T-helper 2 cell treated with Interferon-gamma antibody and Interleukin-4, amounts not matched to agents 5 μg/mL and 100 μg/mL, for 36 hours (primary cell): ENCODE measurements around the gene RRAS2.

Experiments used
- DNase-seq: peaks from one replicate; pipeline ENCODE4 v3.0.0; 2021; ENCODE audit warnings: low spot score
- H3K27ac Mint-ChIP-seq: one replicate; pipeline ENCODE4 v1.8.0; 2021; ENCODE audit warnings: mild to moderate bottlenecking, mixed read lengths
- H3K27me3 Mint-ChIP-seq: one replicate; pipeline ENCODE4 v1.8.0; 2021; ENCODE audit warnings: low read depth, mixed read lengths
- H3K36me3 Mint-ChIP-seq: one replicate; pipeline ENCODE4 v1.8.0; 2021; ENCODE audit warnings: low read depth, mixed read lengths
- H3K4me1 Mint-ChIP-seq: one replicate; pipeline ENCODE4 v1.8.0; 2021; ENCODE audit warnings: low read depth, mixed read lengths
- H3K4me3 Mint-ChIP-seq: one replicate; pipeline ENCODE4 v1.8.0; 2022; ENCODE audit warnings: mild to moderate bottlenecking, moderate library complexity, mixed read lengths
- H3K9me3 Mint-ChIP-seq: one replicate; pipeline ENCODE4 v1.8.0; 2021; ENCODE audit warnings: mixed read lengths

The RRAS2 gene

DNA sequence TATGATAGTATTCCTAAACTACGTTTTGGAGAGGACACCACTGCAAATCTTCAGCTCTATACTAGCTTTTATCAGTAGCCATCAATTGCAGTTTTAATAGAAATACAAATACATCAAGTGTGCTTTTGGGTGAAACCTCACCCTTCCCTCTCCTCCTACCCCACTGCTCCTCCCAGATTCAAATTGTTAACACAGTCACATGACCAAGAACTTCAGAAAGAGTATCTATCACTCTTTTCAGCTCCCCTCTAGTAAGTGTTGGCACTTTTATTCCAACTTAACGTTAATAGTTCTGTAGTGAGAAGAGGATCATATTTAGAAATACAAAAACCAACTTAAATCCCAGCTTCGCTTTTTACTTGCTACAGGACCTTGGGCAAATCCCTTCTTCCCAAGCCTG lies 17.0 kb downstream of the RRAS2 start:
- peaks cover 25% of the 10 kb centered on the region for H3K4me1 Mint-ChIP-seq
- H3K4me3 Mint-ChIP-seq = no peak overlapping the region
- no peak overlapping the region for H3K27ac Mint-ChIP-seq
- peaks cover 37% of the 10 kb centered on the region for H3K36me3 Mint-ChIP-seq
- no peaks in the 10 kb centered on the region for H3K27me3 Mint-ChIP-seq
- peaks cover 32% of the 10 kb centered on the region for H3K9me3 Mint-ChIP-seq
- DNase-seq = no peak

DNA sequence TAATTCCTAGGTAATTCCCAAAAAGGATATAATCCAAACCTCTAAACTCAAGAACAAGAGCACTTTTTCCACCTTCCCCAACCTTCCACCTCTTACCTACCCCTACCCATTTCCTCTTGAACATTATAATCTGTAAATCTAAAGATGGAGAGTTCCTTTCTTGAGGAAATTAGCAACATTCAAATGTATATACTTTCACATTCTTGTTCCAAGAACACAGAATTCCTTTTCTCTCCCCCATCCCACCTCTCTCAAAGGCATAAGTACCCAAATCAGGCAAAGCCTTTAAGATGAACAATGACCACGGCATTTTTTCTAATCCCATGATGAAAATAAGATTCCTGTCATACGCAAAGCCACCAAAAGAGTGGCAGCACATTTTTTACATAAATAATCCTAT lies 18.3 kb downstream of the RRAS2 start:
- H3K36me3 Mint-ChIP-seq = peaks cover 43% of the 10 kb centered on the region
- H3K4me3 Mint-ChIP-seq = no peak overlapping the region
- H3K4me1 Mint-ChIP-seq = peaks cover 37% of the 10 kb centered on the region
- no peak overlapping the region for H3K27ac Mint-ChIP-seq
- no peaks in the 10 kb centered on the region for H3K27me3 Mint-ChIP-seq
- peaks cover 37% of the 10 kb centered on the region for H3K9me3 Mint-ChIP-seq
- no peak for DNase-seq

DNA sequence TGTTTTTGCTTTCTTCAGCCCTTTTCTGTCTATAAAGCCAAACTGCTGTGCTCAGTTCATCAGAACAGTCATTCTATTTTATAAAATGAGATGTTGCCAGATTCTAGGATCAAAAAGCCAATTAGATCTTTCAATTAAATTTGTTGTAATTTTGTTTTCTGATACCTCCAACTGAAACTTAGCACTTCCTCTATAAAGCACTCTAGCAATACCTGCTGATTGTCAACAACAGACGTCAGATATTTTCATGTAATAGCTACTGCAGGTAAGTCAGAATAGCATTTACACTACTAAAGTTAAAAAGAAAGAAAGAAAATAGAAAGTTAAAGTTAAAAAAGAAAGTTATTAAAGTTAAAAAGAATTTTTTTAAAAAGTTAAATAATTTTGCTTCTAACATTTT lies 19.6 kb downstream of the RRAS2 start:
- H3K4me3 Mint-ChIP-seq = no peak overlapping the region
- H3K9me3 Mint-ChIP-seq = peaks cover 43% of the 10 kb centered on the region
- peaks cover 43% of the 10 kb centered on the region for H3K4me1 Mint-ChIP-seq
- no peak overlapping the region for H3K27ac Mint-ChIP-seq
- peaks cover 47% of the 10 kb centered on the region for H3K36me3 Mint-ChIP-seq
- H3K27me3 Mint-ChIP-seq = no peaks in the 10 kb centered on the region
- DNase-seq = no peak

DNA sequence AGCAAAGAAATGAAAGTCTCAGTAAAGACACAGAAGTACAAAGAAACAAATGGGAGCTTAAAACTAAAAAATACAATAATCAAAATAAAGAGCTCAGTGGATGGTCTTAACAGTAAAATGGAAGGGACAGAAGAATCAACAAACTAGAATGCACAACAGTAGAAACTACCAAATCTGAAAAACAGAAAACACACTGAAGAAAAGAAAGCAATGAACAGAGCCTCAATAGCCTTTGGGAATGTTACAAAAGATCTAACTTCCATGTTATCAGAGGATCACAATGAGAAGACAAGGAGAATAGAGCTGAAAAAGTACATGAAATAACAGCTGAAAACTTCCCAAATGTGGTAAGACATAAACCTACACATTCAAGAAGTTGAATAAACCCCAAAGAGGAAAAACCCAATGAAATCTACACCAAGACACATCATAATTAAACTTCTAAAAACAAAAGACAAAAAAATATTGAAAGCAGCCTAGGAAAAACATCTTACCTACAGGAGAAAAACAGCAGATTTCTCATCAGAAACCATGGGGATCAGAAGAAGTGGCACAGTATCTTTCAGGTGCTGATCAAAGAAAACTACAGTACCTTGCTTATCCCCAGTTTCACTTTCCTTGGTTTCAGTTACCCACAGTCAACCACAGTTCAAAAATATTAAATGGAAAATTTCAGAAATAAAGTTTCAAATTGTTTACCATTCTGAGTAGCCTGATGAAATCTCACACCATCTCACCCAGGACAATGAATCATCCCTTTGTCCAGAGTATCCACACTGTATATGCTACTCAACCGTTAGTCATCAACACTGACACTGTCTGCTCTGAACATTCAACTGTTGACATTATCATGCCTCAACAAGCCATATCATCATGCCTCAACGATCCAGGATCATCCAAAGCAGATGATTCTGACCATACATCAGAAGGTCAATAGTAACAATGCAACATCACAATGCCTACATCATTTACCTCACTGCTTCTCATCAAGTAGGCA lies 22.2 kb downstream of the RRAS2 start:
- DNase-seq = peak; percentile 58
- Mint-ChIP-seq H3K36me3 (peaks cover 40% of the 10 kb centered on the region), H3K9me3 (peaks cover 40% of the 10 kb centered on the region), H3K4me1 (peaks cover 39% of the 10 kb centered on the region), H3K4me3 (peak overlapping the region; percentile 17), H3K27me3 (no peaks in the 10 kb centered on the region), H3K27ac (peak overlapping the region; percentile 56)

DNA sequence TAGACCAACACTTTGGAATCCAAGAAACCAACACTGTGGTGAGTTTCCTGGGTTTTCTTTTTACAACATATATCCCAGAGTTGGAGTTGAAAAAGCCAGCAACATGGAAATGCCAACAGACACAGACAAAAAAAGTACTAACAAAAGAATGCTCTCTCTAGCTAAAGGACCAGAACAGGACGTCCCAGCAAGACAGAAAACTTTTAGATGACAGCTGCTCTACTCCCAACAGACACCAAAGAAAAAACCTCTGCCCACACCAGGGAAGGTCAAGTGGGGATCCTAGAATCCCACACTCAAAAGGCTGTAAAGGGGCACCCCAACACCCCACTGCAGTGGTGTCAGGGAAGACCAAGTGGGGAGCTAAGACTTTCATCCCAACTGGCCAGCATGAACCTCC lies 23.3 kb downstream of the RRAS2 start:
- H3K36me3 Mint-ChIP-seq = peaks cover 35% of the 10 kb centered on the region
- no peak overlapping the region for H3K27ac Mint-ChIP-seq
- no peak for DNase-seq
- H3K4me3 Mint-ChIP-seq = no peak overlapping the region
- H3K4me1 Mint-ChIP-seq = peaks cover 35% of the 10 kb centered on the region
- H3K27me3 Mint-ChIP-seq = no peaks in the 10 kb centered on the region
- H3K9me3 Mint-ChIP-seq = peaks cover 35% of the 10 kb centered on the region

DNA sequence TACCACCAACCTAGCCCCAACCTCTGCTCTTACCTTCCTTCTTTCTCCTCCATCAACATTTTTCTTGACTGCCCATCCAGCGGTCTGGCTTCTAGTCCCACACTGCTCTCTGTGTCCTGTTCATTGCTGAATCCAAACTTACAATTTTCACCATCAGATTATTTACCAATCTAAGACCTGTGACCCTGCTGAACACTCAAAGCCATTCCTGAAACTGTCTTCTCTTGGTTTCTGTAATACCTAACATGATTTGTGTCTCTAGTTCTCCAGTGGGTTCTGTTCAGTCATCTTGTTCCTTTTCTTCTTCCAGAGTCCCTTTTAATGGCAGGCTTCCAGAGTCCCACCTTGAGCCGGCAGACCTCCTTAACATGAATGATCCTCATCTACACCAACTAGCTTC lies 24.1 kb downstream of the RRAS2 start:
- Mint-ChIP-seq H3K27me3 (no peaks in the 10 kb centered on the region), H3K9me3 (peaks cover 34% of the 10 kb centered on the region), H3K27ac (no peak overlapping the region), H3K4me3 (no peak overlapping the region), H3K4me1 (peaks cover 31% of the 10 kb centered on the region), H3K36me3 (peaks cover 33% of the 10 kb centered on the region)
- no peak for DNase-seq

DNA sequence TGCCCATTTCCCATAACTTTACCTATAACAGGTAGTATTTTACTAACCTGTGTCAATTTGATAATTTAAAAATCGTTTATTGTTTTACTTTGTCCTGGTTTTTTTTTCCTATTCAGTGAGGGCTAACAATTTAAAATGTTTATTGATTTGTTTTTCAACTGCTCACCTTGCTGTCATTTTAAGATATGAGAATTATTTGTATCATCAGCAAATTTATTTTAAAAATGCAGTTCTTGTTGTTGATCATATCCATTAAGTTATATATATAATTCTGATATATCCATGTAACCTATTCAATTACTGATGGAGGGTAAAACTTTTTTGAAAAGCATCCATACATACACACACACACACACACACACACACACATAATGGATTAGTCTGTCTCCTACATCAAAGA lies 24.8 kb downstream of the RRAS2 start:
- H3K36me3 Mint-ChIP-seq = peaks cover 30% of the 10 kb centered on the region
- no peaks in the 10 kb centered on the region for H3K27me3 Mint-ChIP-seq
- peaks cover 28% of the 10 kb centered on the region for H3K4me1 Mint-ChIP-seq
- H3K4me3 Mint-ChIP-seq = no peak overlapping the region
- H3K27ac Mint-ChIP-seq = no peak overlapping the region
- DNase-seq = no peak
- H3K9me3 Mint-ChIP-seq = peaks cover 32% of the 10 kb centered on the region

DNA sequence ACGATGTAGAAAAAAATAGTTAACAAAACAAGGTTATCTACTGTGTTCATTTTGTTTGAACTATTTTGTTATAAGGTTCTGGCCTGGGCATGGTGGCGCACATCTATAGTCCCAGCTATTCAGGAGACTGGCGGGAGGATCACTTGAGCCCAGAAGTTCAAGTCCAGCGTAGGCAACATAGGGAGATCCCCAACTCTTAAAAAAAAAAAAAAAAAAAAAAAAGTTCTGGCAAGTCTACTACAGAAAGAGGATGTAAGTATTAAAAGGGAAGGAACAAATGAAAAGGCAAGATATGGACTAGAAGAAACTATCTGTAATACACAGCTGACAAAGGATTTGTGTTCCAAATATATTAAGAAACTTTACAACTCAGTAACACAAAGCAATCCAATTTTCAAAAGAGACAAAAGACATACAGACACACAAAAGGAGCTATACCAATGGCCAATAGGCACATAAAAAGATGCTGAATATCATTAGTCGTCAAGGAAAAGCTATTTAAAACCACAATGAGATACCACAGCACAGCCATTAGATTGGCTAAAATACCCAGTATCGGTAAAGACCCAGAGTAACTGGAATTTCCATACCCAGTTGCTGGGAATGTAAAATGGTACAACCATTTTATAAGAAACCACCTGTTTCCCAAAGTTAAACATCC lies 27.4 kb downstream of the RRAS2 start:
- Mint-ChIP-seq H3K4me1 (peaks cover 31% of the 10 kb centered on the region), H3K4me3 (no peak overlapping the region), H3K27me3 (no peaks in the 10 kb centered on the region), H3K9me3 (peaks cover 22% of the 10 kb centered on the region), H3K27ac (no peak overlapping the region), H3K36me3 (peaks cover 26% of the 10 kb centered on the region)
- DNase-seq = no peak

DNA sequence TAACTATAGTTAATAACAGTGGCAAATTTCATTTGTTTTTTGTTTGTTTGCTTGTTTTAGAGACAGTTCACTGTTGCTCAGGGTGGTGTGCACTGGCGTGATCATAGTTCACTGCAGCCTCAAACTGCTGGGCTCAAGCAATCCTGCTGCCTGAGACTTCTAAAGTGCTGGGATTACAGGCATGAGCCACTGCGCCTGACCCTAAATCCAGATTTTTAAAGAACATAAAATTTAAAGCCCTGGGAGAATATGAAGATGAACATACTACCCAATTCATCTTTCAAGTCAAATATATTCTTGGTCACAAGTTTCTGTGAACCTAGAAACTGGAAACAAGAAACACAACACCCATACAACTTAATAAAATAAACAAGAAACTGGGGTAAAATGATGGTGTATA lies 28.1 kb downstream of the RRAS2 start:
- Mint-ChIP-seq H3K27ac (no peak overlapping the region), H3K36me3 (peaks cover 18% of the 10 kb centered on the region), H3K9me3 (peaks cover 15% of the 10 kb centered on the region), H3K4me3 (no peak overlapping the region), H3K27me3 (no peaks in the 10 kb centered on the region), H3K4me1 (peaks cover 31% of the 10 kb centered on the region)
- no peak for DNase-seq

DNA sequence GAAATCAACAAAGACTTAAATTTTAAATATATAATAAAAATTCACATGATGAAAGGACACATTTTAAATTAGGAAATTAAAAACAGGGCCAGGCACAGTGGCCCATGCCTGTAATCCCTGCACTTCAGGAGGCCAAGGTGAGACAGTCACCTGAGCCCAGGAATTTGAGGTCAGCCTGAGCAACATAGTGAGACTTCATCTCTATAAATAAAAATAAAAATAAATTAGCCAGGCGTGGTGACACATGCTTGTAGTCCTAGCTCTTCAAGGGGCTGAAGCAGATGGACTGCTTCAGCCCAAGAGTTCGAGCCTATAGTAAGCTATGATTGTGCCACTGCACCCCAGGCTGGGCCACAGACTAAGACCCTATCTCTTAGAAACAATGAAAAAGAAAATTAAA lies 29.3 kb downstream of the RRAS2 start:
- Mint-ChIP-seq H3K36me3 (peaks cover 8% of the 10 kb centered on the region), H3K27ac (no peak overlapping the region), H3K4me3 (no peak overlapping the region), H3K4me1 (peaks cover 28% of the 10 kb centered on the region), H3K9me3 (peaks cover 3% of the 10 kb centered on the region), H3K27me3 (no peaks in the 10 kb centered on the region)
- DNase-seq = no peak

DNA sequence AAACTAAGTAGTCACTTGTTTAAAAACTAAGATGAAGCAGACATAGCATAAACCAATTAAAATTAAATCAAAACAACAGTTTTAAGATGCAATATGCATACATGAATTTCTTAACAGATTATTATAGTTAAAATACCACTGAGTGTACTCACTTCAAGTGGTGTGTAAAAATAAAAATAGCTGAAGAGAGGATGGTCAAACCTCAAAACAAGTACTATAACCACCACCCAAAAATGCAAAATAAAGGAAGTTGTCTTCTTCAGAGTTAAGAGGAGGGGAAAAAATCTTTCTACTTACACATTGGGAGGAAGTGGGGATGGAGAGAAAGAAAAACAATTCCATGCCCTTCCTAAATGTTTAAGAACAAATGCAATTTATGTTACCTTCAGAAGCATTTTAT lies 31.9 kb downstream of the RRAS2 start:
- no peak overlapping the region for H3K27ac Mint-ChIP-seq

DNA sequence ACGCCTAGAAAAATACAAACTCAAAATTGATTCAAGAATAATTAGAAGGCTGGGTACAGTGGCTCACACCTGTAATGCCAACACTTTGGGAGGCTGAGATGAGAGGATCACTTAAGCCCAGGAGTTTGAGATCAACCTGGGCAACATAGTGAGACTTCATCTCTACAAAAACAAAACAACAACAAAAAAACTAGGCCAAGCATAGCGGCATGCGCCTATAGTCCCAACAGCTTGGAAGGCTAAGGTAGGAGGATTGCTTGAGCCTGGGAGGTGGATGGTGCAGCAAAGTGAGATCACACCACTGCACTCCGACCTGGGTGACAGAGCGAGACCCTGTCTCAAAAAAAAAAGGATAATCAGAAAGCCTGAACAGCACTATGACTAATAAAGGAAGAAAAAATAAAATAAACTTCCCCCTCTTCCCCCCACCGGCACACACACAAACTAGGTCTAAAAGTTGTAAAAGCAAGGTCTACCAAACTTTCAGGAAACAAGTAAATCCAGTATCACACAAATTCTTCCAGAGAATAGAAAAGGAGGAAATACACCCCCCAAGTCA lies 35.8 kb downstream of the RRAS2 start:
- peaks cover 9% of the 10 kb centered on the region for H3K36me3 Mint-ChIP-seq
- H3K27me3 Mint-ChIP-seq = no peaks in the 10 kb centered on the region
- DNase-seq = no peak
- no peak overlapping the region for H3K27ac Mint-ChIP-seq
- H3K4me1 Mint-ChIP-seq = peaks cover 51% of the 10 kb centered on the region
- no peak overlapping the region for H3K4me3 Mint-ChIP-seq
- H3K9me3 Mint-ChIP-seq = no peaks in the 10 kb centered on the region

More for the DNA sequence above, 31.9 kb downstream of the RRAS2 start:
- DNase-seq = no peak
- no peaks in the 10 kb centered on the region for H3K27me3 Mint-ChIP-seq
- H3K4me1 Mint-ChIP-seq = peaks cover 29% of the 10 kb centered on the region
- peaks cover 8% of the 10 kb centered on the region for H3K36me3 Mint-ChIP-seq
- peak overlapping the region; percentile 48 for H3K4me3 Mint-ChIP-seq
- H3K9me3 Mint-ChIP-seq = no peaks in the 10 kb centered on the region

DNA sequence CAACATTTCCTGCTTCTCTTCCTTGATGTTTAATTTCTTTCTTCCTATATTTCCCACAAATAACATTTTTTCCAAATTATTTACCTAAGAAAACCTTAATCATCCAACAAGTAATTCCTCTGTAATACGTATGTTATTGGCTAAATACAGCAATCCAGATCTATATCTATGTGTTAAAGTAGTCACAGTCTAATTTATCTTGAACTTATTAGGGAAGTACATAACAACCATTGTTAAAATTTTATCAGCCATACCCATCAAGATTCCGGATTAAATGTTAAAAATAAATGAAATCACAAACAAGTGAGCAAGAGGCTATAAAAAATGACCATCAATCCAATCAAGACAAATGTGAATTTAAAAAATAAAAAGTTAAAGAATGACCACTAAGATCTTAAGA lies 36.5 kb downstream of the RRAS2 start:
- no peak for DNase-seq
- Mint-ChIP-seq H3K27me3 (no peaks in the 10 kb centered on the region), H3K27ac (no peak overlapping the region), H3K4me3 (no peak overlapping the region), H3K4me1 (peaks cover 49% of the 10 kb centered on the region), H3K36me3 (peaks cover 9% of the 10 kb centered on the region), H3K9me3 (no peaks in the 10 kb centered on the region)

DNA sequence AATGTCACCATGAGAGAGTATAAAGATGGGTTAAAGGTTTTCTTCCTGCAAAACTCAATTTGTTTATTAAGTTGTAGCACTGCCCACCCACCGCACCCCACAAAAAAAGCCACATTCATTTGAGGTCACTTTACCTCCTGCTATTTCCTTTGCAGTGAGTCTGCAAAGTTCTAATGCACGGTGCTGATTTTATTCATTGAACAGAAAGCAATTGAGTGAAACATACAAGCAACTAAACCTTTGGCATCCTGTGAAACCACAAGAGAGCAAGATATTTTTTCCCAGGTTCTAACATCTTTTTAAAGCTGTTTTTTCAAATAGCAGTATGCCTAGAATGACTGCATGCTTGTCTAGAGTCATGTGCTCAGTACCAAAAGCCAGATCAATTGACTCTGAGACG lies 39.0 kb downstream of the RRAS2 start:
- no peak for DNase-seq
- Mint-ChIP-seq H3K4me3 (peak overlapping the region; percentile 61), H3K27me3 (no peaks in the 10 kb centered on the region), H3K36me3 (peaks cover 14% of the 10 kb centered on the region), H3K27ac (peak overlapping the region; percentile 62), H3K9me3 (no peaks in the 10 kb centered on the region), H3K4me1 (peaks cover 41% of the 10 kb centered on the region)
